COLO668 (cell line): ENCODE results near the gene IGFBP3.
A peak's percentile ranks its signal among the peaks of the same experiment; 100 is the strongest.
"Not testable (repeated sequence)": the region's sequence is repeated elsewhere in the genome, so short reads cannot be mapped to it uniquely, and the experiment has no call there.

Experiments
- DNase-seq: peaks from one replicate; lab custom pipeline; 2025; ENCODE audit not compliant: unreplicated experiment; lab: John Stamatoyannopoulos, UW

IGFBP3 gene, protein sequence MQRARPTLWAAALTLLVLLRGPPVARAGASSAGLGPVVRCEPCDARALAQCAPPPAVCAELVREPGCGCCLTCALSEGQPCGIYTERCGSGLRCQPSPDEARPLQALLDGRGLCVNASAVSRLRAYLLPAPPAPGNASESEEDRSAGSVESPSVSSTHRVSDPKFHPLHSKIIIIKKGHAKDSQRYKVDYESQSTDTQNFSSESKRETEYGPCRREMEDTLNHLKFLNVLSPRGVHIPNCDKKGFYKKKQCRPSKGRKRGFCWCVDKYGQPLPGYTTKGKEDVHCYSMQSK

DNA sequence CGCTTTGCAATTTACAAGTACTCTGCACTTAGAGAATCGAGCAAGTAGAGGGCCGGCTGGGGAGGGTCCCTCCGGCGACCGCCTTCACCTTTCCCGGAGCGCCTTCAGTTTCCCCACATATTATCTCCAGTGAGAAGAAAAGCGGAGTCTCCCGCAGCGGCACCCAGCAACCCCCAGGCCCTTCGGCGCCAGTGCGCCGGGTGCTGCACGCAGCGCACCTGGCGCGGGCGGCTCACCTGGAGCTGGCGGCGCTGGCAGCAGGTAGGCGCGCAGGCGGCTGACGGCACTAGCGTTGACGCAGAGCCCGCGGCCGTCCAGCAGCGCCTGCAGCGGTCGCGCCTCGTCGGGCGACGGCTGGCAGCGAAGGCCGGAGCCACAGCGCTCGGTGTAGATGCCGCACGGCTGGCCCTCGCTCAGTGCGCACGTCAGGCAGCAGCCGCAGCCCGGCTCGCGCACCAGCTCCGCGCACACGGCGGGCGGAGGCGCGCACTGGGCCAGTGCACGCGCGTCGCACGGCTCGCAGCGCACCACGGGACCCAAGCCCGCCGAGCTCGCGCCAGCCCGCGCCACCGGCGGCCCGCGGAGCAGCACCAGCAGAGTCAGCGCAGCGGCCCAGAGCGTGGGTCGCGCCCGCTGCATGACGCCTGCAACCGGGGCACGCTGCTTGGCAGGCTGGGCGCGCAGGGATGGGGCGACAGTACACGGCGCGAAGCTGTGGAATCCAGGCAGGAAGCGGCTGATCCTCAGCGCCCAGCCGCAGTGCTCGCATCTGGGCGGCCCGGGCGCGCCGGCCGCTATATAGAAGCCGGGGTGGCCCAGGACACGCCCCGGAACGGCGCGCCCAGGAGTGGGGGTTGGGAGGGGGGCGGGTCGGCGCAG lies at the start of gene IGFBP3:
Gene IGFBP3, minus strand, starts transcription at position 771 of the 879 bp plus-strand sequence. Its CDS starts 132 bp downstream, at position 639.
- DNase-seq: peak; percentile 96

DNA sequence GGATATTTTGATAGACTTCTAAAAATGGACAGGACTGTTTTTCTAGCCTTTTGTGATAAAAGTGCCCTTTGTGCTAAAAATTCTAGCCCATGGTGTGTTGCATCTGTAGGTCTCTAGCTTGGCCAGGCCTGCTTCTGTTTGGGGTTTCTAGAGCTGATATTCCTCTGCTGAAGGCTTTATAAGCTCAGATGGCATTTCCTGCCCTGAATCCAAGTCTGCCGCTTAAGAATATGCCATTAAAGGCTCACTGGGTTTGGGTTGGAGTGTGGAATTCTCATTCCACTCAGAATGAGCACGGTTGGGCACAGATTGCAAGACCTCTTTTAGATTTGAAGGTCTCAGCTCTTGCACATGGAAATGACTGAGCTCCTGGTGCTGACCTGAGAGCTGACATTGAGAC lies 49.4 kb upstream of the IGFBP3 start:
- DNase-seq: no peak

DNA sequence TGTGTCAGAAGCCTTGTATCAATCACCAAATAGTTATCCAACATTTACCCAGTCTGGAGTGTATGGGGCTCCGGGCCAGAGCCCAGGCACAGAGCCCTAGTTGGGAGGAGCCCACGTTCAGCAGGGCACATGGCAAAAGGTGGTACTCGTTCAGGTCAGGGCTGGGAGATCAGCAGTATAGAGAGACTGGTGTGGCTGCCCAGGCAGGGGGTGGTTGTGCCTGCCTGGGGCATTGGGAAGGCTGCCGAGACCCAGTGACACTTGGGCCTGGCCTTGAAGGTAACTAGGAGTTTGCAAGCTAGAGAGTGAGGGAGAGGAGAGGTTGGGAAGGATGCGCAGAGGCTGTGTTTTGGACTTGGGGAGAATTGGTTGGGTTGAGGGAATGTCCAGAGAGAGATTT lies 48.9 kb upstream of the IGFBP3 start:
- no peak for DNase-seq

DNA sequence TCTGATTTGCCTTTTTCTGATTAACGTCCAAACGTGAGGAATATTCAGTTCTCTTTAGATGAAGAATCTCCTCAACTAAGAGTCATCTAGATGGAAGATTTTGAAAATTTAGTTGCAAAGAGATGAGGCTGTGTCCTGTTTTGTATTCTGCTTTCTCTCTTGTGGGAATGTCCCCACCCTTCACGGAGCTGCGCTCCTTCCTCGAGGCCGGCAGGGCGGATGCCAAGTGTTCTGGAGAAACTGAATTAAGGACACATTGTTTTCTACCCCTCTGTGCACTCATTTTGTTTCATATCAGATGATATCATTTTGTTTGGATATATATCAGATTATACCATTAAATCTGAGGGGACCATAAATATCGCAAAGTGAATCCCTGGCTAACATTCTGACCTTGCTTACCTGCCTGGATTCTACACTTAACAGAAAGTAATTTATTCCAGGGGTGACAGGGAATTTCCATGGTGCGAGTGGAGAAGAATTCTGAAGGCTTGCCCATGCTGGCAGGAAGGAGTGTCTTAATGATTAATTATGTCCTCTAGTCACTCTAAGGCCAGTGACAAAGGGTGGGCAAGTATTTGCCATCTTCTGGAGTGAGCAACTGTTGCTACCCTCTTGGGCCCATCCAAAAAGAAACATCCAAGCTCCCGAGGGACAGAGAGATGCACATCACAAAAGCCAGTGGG lies 47.9 kb upstream of the IGFBP3 start:
- DNase-seq: no peak

DNA sequence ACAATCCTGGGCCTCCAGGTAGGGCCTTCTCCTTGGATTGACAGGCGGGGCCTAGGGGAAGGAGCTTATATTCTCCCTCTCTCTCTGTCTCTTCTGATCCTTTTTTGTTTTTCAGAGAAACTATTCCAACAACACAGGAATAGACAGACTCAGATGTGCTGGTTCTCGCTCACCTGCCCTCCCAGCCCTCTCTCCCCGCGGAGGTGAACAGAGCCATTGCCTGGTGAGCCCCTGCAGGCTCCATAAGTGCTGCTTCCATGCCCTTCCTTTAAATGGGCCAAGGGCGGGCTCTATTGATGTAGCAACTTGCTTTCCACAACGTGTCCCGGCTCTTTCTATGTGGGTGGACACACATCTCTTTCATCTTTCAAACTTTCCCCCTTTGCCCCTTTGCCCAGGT lies 47.2 kb upstream of the IGFBP3 start:
- no peak for DNase-seq

DNA sequence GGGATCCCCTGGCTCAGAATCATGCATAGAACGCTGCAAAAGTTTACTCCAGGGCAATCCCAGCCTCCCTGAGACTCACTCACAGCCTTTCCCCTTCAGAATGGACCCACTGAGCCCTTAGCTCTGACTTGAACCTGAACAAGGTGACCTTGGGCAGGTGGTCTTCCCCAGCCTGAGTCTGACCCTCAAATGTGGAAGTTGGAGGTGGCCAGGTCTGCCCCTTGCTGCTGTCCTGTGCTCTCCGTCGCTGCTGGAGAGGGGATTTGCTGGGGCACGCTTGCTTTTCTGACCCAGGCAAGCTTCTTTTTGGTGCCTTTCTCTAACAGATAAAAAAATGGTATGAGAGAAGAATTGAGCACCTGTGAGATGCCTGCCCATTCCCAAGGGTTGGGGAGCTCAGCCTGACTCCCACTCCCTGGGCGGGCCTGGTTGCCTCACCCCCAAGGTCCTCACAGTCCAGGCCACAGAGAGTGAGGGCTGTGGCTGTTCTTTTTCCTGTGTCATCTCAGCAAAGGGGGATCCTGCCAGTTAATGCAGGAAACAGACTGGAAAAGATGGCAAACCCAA lies 46.6 kb upstream of the IGFBP3 start:
- DNase-seq: no peak

DNA sequence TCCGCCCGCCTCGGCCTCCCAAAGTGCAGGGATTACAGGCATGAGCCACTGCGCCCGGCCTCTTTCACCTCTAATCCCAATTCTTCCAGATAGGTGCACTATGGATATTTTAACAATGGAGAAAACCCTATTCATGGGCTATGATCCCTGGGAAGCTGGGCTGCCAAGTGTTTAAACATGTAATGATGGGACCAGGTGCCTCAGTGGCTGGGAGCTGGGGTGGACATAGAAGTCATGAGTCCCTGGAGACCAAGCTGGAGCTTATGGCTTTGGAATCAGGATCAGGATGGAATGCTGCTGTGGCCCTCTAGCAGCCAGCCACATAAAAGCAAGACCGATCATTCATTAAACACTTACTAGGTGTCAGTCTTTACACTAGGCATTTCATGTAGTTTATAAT lies 41.8 kb upstream of the IGFBP3 start:
- no peak for DNase-seq

DNA sequence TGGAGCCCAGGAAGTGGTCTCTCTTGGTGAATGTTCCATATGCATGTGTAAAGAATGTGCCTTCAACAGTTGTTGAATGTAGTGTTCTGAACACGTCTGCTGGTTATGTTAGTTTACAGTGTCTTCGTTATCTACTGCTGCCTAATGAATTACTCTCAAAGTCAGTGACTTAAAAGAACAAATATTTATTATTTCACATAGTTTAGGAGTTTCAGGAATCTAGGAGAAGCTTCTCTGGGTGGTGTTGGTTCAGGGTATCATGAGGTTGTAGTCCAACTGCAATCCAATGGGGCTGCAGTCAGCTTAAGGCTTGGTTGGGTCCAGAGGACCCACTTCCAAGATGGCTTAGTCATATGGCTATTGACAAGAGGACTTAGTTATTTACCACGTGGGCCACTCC lies 36.6 kb upstream of the IGFBP3 start:
- DNase-seq: no peak

DNA sequence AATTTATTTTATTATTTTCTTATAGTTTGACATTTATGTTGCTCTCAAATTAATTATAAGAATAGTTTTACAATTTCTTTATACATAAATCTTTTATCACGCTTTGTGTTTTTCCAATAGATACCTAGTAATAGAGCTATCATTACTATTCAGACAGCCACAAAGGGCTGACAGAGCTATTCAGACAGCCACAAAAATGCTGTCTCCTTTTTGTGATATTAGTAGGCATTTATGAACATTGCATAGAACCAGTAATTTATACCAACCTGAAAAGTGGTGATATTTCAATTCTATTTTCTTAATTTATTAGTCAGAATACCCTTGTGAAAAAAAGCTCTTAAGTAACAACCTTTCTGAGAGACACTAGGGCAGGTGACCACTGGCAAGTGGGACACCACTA lies 34.2 kb upstream of the IGFBP3 start:
- DNase-seq: no peak

DNA sequence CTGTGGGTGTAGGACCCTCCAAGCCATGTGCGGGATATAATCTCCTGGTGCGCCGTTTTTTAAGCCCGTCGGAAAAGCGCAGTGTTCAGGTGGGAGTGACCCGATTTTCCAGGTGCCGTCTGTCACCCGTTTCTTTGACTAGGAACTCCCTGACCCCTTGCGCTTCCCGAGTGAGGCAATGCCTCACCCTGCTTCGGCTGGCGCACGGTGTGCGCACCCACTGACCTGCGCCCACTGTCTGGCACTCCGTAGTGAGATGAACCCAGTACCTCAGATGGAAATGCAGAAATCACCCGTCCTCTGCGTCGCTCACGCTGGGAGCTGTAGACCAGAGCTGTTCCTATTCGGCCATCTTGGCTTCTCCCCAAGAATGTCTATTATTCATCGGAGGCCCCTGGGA lies 32.0 kb upstream of the IGFBP3 start:
- not testable (repeated sequence) for DNase-seq

DNA sequence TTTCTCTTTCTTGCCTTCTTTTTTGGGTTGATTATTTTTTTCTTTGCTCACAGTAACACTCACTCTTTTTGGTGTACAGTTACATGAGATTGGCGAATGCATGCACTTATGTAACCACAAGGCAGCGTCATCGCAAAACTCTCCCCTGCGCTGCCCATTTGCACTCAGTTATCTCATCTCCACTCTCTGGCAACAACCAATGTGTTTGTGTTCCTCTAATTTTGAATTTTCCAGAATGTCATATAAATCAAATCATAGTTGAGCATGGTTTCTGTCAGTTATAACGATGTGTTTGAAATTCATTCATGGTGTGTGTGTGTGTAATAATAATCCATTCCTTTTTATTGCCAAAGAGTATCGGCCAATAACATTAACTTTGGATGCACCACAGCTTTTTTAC lies 23.0 kb upstream of the IGFBP3 start:
- DNase-seq: no peak

DNA sequence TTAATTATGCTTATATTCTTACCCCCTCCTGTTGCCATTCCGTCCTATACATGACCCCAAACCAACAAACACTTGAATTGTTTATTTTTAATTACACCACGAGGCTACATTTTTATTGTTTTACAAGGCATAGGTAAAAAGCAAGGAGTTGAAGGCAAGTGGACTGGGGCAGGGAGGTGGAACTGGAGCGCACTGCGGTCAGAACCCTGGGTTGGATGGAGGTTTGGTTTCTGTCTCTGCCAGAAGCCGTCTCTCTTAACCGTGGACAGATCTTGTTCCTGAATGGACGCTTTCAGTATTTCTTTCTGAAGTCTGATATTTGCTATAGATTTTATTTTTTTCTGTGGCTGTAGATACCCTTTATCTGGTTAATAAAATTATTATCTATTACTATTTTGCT lies 19.9 kb upstream of the IGFBP3 start:
- no peak for DNase-seq

DNA sequence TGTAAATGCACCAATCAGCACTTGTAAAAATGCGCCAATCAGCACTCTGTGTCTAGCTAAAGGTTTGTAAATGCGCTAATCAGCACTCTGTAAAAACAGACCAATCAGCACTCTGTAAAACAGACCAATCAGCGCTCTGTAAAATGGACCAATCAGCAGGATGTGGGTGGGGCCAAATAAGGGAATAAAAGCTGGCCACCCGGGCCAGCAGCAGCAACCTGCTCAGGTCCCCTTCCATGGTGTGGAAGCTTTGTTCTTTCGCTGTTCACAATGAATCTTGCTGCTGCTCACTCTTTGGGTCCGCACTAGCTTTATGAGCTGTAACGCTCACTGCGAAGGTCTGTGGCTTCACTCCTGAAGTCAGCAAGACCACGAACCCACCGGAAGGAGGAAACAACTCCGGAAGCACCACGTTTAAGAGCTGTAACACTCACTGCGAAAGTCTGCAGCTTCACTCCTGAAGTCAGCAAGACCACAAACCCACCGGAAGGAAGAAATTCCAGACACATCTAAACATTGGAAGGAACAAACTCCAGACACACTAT lies 19.2 kb upstream of the IGFBP3 start:
- not testable (repeated sequence) for DNase-seq

DNA sequence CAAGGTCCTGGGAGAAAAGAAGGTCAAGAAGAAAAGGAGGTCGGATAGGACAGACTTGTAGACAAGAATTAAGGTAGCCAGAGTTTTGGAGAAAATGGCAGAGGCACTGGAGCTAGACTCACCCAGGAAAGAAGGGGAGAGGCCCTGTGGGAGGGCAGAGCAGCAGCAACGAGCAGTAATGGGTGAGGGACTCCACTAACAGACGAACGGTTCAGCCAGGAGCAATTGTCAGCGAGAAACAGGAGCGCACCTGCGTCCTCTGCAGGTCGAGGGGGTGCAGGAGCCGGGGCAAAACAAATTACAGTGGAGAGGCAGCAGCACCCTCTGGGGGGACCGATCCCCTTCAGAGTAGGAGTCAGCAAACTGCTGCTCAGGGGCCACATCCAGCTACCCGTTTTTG lies 18.5 kb upstream of the IGFBP3 start:
- no peak for DNase-seq

DNA sequence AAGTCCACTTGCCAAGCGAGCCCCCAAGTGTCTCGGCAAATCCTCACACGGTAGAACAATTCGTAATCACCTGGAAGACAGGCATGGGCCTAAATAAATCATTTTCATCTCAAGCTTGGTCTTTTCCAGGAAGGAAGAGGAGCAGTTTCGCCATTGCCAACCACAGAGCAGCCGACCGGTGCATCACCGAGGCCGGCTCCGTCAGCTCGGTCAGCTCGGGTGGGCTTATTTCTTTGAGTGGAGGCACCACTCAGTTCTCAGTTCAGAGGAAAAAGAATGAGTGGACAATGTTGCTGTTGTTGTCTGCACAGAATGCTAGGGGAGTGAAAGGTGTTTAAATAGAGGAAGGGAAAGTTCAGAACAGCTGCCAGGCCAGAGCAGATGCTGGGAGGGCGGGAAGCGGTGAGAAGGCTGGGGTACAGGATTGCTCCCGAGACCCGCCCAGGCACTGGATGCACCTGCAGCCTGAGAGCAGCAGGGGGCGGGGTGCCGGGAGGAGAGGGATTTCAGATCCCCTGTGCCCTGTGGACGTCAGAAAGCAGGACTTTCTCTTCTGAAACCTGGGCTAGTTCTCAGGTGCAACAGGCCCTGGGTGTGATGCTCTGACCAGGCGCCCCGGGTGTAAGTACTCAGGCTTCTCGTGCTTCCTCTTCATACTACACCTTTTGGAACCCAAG lies 17.7 kb upstream of the IGFBP3 start:
- DNase-seq: peak; percentile 52

DNA sequence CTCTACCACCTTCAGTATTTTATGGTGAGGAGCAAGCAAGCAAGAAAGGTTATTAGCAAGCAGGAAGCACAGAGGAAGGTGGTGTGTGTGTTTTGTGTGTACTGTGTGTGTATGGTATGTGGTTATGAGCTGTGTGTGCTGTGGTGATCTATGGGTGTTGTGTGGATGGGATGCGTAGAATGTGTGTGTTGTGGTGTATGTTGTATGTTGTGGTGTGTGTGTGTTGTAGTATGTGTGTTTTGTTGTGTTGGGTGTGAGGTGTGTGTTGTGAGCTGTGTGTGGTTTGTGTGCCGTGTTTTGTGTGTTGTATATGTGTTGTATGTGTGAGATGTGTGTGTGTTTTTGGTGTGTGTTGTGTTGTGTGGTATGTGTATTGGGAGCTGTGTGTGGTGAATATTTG lies 16.8 kb upstream of the IGFBP3 start:
- no peak for DNase-seq

DNA sequence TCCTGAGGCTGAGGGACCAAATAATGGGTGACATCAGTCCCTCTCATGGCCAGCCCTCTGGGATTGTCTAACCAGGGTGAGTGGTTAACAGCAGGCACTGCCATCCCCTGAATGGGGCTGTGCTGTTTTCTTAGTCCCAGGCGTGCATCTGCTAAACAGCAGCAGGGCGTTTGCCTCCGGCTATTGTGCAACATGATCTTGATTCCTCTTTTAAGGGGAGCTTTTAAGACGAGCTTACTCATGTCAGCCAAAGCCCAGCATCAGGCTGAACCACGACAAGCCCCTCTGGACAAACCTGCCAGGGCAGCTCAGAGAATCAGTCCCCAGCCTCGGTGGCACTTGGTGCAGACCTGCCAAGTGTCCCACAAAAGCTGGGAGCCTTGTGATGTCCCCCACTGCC lies 16.2 kb upstream of the IGFBP3 start:
- no peak for DNase-seq

DNA sequence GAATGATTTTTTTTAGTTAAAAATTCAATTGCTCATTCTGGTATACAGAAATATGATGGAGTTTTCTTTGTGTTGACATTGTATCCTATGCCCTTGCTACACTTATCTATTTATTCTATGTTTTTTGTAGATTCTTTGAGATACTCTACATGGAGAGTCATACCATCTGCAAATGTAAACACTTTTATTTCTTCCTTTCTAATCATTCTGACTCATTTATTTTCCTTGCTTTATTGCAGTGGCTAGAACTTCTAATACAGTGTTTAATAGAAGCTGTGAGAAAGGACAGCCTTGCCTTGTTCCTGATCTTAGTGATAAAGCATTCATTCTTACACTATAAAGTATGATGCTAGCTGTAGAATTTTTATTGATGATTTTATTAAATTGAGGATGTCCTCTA lies 9.9 kb upstream of the IGFBP3 start:
- no peak for DNase-seq

DNA sequence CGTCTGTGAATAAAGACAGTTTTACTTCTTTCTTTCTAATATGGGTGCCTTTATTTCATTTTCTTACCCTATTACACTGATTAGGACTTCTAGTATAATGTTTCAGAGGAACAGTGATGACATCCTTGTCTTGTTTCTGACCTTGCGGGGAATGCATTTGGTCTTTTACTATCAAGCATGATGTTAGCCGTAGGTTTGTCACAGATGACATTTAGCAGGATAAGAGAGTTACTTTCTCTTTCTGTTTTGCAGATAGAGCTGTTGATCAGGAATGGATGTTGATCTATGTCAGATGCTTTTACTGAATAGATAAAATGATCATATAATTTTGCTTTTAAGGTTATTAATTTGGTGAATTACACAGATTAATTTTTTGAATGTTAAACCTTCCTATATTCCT lies 6.6 kb upstream of the IGFBP3 start:
- DNase-seq: no peak

DNA sequence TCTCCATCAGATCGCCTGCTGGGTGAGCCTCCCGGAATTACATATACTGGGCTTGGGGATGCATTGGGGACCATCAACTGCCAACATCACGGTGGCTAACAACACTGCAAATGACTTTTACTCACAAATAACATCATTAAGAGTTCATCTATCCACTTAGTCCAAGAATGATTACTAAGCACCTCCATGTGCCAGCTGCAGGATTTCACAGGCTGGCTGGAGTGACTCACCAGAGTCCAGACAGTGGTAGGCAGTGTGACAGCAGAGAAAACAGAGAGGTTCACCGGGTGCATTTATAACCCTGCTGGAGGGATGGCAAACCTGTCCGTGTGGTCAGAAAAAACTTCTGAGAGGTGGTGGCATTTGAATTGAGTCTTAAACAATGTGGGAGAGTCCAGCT lies 3.2 kb upstream of the IGFBP3 start:
- DNase-seq: peak; percentile 37

DNA sequence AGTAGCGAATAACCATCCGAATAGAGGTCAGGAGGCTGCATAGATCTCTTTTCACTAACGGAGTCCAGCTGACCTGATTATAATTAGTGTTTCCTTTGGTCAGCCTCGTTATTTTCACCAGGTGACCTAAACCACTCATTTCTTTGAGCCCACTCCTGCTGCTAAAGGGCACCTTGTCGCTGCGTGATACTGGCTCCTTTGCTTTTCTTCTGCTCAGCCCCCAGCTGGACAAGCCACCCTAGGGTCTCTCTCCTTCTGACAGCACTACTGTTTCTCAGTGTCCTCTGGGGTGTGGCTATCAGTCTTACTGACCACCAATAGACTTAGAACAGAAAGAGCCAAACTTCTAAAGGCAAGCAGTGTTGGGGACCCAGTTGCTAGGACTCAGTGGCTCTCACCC lies 2.7 kb upstream of the IGFBP3 start:
- no peak for DNase-seq
